ENCODE measurements around the gene HIRA. TPM values are rescaled to one million over a fixed set of nuclear protein-coding genes. Genes with fewer than 3 reads are reported as not detected.

The HIRA gene
- total and polyA plus RNA-seq, 11 donors: 3.7 to 25.4 (median 17.3) TPM

GRCh38 chr22:19304547-19304946 lies 127.0 kb downstream of the HIRA start:
- no peak overlapping the region for H3K4me3 ChIP-seq
- H3K27me3 ChIP-seq: no peaks in the 10 kb centered on the region
- 89 to 97% (median 93%) methylated on average over 5 of the region's 5 CpGs for WGBS, 4 donors
- TF ChIP-seq, protein P1, sequence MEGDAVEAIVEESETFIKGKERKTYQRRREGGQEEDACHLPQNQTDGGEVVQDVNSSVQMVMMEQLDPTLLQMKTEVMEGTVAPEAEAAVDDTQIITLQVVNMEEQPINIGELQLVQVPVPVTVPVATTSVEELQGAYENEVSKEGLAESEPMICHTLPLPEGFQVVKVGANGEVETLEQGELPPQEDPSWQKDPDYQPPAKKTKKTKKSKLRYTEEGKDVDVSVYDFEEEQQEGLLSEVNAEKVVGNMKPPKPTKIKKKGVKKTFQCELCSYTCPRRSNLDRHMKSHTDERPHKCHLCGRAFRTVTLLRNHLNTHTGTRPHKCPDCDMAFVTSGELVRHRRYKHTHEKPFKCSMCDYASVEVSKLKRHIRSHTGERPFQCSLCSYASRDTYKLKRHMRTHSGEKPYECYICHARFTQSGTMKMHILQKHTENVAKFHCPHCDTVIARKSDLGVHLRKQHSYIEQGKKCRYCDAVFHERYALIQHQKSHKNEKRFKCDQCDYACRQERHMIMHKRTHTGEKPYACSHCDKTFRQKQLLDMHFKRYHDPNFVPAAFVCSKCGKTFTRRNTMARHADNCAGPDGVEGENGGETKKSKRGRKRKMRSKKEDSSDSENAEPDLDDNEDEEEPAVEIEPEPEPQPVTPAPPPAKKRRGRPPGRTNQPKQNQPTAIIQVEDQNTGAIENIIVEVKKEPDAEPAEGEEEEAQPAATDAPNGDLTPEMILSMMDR (IDR thresholded peaks at IDR 0.05): no peak
- TF ChIP-seq POLR2A (IDR thresholded peaks at IDR 0.05): no peak
- H3K4me1 ChIP-seq: no peaks in the 10 kb centered on the region
- H3K27ac ChIP-seq: no peak overlapping the region
- ATAC-seq (no peak), DNase-seq (no peak)
- H3K9me3 ChIP-seq: no peaks in the 10 kb centered on the region
- no peaks in the 10 kb centered on the region for H3K36me3 ChIP-seq
- intact Hi-C loops (cut with DNase I): loop anchor here in 1 of 10 donors (10.0 kb wide), 1 partner anchor 320 kb away; no protein-coding TSS in a partner anchor

- Histone ChIP-seq H3K4me1 (no peaks in the 10 kb centered on the region), H3K27ac (no peak overlapping the region), H3K9me3 (no peaks in the 10 kb centered on the region), H3K27me3 (no peaks in the 10 kb centered on the region), H3K4me3 (no peak overlapping the region), H3K36me3 (no peaks in the 10 kb centered on the region)
- no peak for DNase-seq
- 62 to 70% (median 65%) methylated on average over 1 of the region's 1 CpG for WGBS, 4 donors
- intact Hi-C loops (cut with DNase I): loop anchor here in 1 of 10 donors (10.0 kb wide), 1 partner anchor 321 kb away; no protein-coding TSS in a partner anchor
- no peak for TF ChIP-seq POLR2A (IDR thresholded peaks at IDR 0.05)
- TF ChIP-seq, protein P1 (IDR thresholded peaks at IDR 0.05): no peak
- ATAC-seq: no peak
Observed at GRCh38 chr22:19303785-19304184, 127.7 kb downstream of the HIRA start.

DNA sequence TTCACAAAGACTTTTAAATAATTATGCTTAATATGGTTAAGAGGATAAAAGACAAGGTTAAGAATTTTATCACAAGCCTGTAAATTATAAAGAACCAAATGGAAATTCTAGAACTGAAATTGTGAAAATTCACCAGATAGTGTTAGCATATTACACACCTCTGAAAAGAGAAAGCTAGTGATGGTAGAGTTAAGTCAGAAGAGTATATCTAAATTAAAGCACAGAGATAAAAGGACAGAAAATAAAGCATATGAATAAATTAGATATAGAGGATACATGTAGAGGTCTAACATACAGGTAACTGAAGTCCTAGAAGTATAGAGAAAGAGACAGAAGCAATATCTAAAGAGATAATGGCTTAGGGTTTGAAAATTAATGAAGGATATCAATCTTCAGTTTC lies 135.8 kb downstream of the HIRA start:
- Histone ChIP-seq H3K27ac (no peak overlapping the region), H3K4me3 (no peak overlapping the region), H3K9me3 (no peaks in the 10 kb centered on the region), H3K27me3 (no peaks in the 10 kb centered on the region), H3K36me3 (no peaks in the 10 kb centered on the region), H3K4me1 (peaks cover 0 to 15% (median 10%) of the 10 kb centered on the region in 12 donors)
- ATAC-seq: no peak
- DNase-seq: no peak
- TF ChIP-seq POLR2A (IDR thresholded peaks at IDR 0.05): no peak
- TF ChIP-seq, protein P1 (IDR thresholded peaks at IDR 0.05): no peak
- intact Hi-C loops (cut with DNase I): loop anchor here in 5 of 10 donors (5.0 to 10.0 kb wide), 5 partner anchors 139 to 419 kb away; partner anchors contain the start of genes CDC45 (in 4 of the 5), UFD1 (in 4 of the 5), C22orf39 (in 1 of the 5) and HIRA (in 1 of the 5)

- no peaks in the 10 kb centered on the region for H3K9me3 ChIP-seq
- WGBS, 4 donors: 60 to 79% (median 75%) methylated on average over 22 to 23 of the region's 23 CpGs
- no peaks in the 10 kb centered on the region for H3K36me3 ChIP-seq
- peak overlapping the region; percentile 50 to 100 (median 92) for H3K4me3 ChIP-seq
- no peaks in the 10 kb centered on the region for H3K27me3 ChIP-seq
- ATAC-seq: peak in 3 of 4 donors; percentile 4 to 17 (median 16)
- peak overlapping the region in 11 of 12 donors; percentile 47 to 93 (median 81) for H3K27ac ChIP-seq
- peaks cover 0 to 40% (median 22%) of the 10 kb centered on the region in 12 donors for H3K4me1 ChIP-seq
- intact Hi-C loops (cut with DNase I): loop anchor here in 6 of 10 donors (5.0 to 10.0 kb wide), 7 partner anchors 75 to 422 kb away; partner anchors contain the start of genes CDC45 (in 5 of the 6), UFD1 (in 5 of the 6), C22orf39 (in 1 of the 6) and HIRA (in 1 of the 6)
- peak in 1 of 5 donors; percentile 27 for DNase-seq
- TF ChIP-seq POLR2A (IDR thresholded peaks at IDR 0.05): no peak
- TF ChIP-seq, protein P1 (IDR thresholded peaks at IDR 0.05): no peak
Observed at GRCh38 chr22:19292458-19293230, 138.9 kb downstream of the HIRA start.
